HepG2 (cell line): ENCODE results near the gene FBXW2. TPM values are rescaled to one million over a fixed set of nuclear protein-coding genes. Genes with fewer than 3 reads are reported as not detected.

ENCODE experiments used
- CENPX ChIP-seq: sonication (generic); formaldehyde crosslinking; IDR thresholded peaks from 2 replicates; pipeline ENCODE4 v1.9.0; 2021; ENCODE audit warnings: mild to moderate bottlenecking, missing genetic modification reagents, moderate library complexity
- GATAD2A ChIP-seq: IDR thresholded peaks from 2 replicates; pipeline ENCODE4 v1.6.1; 2016
- IRF2 ChIP-seq: IDR thresholded peaks from 2 replicates; pipeline ENCODE4 v1.6.1; 2018; ENCODE audit warnings: missing genetic modification reagents, missing compliant biosample characterization
- KAT2B ChIP-seq: fragments of 150-350 bp; IDR thresholded peaks from 2 replicates; pipeline ENCODE4 v1.6.1; 2014; ENCODE audit warnings: low read depth, low read length, borderline replicate concordance
- MXD4 ChIP-seq: IDR thresholded peaks from 2 replicates; pipeline ENCODE4 v1.6.1; 2016; ENCODE audit warnings: mild to moderate bottlenecking, missing biosample characterization, missing genetic modification reagents
- RARA ChIP-seq: IDR thresholded peaks from 2 replicates; pipeline ENCODE4 v1.6.1; 2016; ENCODE audit warnings: missing genetic modification reagents, missing compliant biosample characterization
- ZFP36 ChIP-seq: fragments of 150-350 bp; IDR thresholded peaks from 2 replicates; pipeline ENCODE4 v1.6.1; 2018; ENCODE audit warnings: borderline replicate concordance, low read length, low read depth; ENCODE audit not compliant: partially characterized antibody
- ZNF235 ChIP-seq: sonication (generic); formaldehyde crosslinking; IDR thresholded peaks from 2 replicates; pipeline ENCODE4 v1.8.1; 2023; ENCODE audit warnings: mild to moderate bottlenecking, missing genetic modification reagents, borderline replicate concordance
- ZNF550 ChIP-seq: sonication (generic); formaldehyde crosslinking; IDR thresholded peaks from 2 replicates; pipeline ENCODE4 v1.4.0; 2020; ENCODE audit warnings: mild to moderate bottlenecking, missing genetic modification reagents, borderline replicate concordance
- polyA plus RNA-seq, 8 experiments: library from polyadenylated mRNA; depleted of rRNA in 3 of 8; stranded (reverse) in 7 of 8; unstranded in 1 of 8; fragments of >200 nt; fragmentation: Illumina TruSeq in 4 of 8; extraction: Trizol in 4 of 8; gene quantifications; 2 replicates each; pipeline versions ENCODE4 v1.2.1 to v1.2.3, GENCODE V29; 2011 to 2016; ENCODE audit warnings: low read depth in 4 of 8, missing spikeins in 1 of 8, mixed read lengths in 1 of 8; ENCODE audit not compliant: insufficient read depth in 1 of 8
- total RNA-seq, 5 experiments: library from RNA; depleted of rRNA; stranded (reverse); fragments of >200 nt; fragmentation: Illumina TruSeq; extraction: Trizol; gene quantifications; 2 replicates each; pipeline ENCODE4 v1.2.3, GENCODE V29; 2016; ENCODE audit warnings: low read depth in 1 of 5
- TF ChIP-seq, protein P1 (sequence below): sonication (generic); formaldehyde crosslinking; IDR thresholded peaks from 2 replicates; pipeline ENCODE4 v1.4.0; 2020; ENCODE audit warnings: missing genetic modification reagents, borderline replicate concordance
- TF ChIP-seq, protein P2 (sequence below): sonication (generic); formaldehyde crosslinking; IDR thresholded peaks from one replicate; pipeline ENCODE4 v1.5.1; 2020; ENCODE audit warnings: mild to moderate bottlenecking, missing genetic modification reagents; ENCODE audit errors: not compliant biosample characterization
- TF ChIP-seq, protein P3 (sequence below): sonication (generic); formaldehyde crosslinking; IDR thresholded peaks from 2 replicates; pipeline ENCODE4 v1.4.0; 2020; ENCODE audit warnings: mild to moderate bottlenecking, missing genetic modification reagents

The FBXW2 gene
- total and polyA plus RNA-seq, 2 of the 13 experiments (the other 11 are each of a cell fraction or from before 2014, with no cell fraction given) = 35.4 to 43.1 TPM

DNA sequence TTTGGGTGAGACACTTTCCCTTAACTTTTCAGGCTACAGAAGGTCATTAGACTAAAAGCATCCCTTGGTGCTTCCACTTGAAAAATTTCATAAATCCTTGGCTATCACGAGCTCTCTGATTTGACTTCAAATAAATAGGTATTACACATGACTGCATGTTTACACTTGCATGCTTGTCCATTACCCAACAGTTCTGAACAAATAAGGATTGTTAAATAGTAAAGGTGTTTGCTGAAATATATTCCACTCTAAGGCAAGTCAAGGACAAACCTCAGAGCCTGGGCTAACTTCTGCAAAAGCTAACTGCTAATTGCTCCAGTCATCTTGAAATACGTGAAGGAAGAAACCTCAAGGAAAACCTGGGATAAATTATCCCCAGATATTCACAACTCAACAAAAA is 14.5 kb downstream of the FBXW2 start (continued):
- TF ChIP-seq, protein P1, sequence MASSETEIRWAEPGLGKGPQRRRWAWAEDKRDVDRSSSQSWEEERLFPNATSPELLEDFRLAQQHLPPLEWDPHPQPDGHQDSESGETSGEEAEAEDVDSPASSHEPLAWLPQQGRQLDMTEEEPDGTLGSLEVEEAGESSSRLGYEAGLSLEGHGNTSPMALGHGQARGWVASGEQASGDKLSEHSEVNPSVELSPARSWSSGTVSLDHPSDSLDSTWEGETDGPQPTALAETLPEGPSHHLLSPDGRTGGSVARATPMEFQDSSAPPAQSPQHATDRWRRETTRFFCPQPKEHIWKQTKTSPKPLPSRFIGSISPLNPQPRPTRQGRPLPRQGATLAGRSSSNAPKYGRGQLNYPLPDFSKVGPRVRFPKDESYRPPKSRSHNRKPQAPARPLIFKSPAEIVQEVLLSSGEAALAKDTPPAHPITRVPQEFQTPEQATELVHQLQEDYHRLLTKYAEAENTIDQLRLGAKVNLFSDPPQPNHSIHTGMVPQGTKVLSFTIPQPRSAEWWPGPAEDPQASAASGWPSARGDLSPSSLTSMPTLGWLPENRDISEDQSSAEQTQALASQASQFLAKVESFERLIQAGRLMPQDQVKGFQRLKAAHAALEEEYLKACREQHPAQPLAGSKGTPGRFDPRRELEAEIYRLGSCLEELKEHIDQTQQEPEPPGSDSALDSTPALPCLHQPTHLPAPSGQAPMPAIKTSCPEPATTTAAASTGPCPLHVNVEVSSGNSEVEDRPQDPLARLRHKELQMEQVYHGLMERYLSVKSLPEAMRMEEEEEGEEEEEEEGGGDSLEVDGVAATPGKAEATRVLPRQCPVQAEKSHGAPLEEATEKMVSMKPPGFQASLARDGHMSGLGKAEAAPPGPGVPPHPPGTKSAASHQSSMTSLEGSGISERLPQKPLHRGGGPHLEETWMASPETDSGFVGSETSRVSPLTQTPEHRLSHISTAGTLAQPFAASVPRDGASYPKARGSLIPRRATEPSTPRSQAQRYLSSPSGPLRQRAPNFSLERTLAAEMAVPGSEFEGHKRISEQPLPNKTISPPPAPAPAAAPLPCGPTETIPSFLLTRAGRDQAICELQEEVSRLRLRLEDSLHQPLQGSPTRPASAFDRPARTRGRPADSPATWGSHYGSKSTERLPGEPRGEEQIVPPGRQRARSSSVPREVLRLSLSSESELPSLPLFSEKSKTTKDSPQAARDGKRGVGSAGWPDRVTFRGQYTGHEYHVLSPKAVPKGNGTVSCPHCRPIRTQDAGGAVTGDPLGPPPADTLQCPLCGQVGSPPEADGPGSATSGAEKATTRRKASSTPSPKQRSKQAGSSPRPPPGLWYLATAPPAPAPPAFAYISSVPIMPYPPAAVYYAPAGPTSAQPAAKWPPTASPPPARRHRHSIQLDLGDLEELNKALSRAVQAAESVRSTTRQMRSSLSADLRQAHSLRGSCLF (CRISPR knock-in tag) = no peak
- TF ChIP-seq GATAD2A = peak; percentile 99
- TF ChIP-seq ZFP36 = no peak
- TF ChIP-seq, protein P2, sequence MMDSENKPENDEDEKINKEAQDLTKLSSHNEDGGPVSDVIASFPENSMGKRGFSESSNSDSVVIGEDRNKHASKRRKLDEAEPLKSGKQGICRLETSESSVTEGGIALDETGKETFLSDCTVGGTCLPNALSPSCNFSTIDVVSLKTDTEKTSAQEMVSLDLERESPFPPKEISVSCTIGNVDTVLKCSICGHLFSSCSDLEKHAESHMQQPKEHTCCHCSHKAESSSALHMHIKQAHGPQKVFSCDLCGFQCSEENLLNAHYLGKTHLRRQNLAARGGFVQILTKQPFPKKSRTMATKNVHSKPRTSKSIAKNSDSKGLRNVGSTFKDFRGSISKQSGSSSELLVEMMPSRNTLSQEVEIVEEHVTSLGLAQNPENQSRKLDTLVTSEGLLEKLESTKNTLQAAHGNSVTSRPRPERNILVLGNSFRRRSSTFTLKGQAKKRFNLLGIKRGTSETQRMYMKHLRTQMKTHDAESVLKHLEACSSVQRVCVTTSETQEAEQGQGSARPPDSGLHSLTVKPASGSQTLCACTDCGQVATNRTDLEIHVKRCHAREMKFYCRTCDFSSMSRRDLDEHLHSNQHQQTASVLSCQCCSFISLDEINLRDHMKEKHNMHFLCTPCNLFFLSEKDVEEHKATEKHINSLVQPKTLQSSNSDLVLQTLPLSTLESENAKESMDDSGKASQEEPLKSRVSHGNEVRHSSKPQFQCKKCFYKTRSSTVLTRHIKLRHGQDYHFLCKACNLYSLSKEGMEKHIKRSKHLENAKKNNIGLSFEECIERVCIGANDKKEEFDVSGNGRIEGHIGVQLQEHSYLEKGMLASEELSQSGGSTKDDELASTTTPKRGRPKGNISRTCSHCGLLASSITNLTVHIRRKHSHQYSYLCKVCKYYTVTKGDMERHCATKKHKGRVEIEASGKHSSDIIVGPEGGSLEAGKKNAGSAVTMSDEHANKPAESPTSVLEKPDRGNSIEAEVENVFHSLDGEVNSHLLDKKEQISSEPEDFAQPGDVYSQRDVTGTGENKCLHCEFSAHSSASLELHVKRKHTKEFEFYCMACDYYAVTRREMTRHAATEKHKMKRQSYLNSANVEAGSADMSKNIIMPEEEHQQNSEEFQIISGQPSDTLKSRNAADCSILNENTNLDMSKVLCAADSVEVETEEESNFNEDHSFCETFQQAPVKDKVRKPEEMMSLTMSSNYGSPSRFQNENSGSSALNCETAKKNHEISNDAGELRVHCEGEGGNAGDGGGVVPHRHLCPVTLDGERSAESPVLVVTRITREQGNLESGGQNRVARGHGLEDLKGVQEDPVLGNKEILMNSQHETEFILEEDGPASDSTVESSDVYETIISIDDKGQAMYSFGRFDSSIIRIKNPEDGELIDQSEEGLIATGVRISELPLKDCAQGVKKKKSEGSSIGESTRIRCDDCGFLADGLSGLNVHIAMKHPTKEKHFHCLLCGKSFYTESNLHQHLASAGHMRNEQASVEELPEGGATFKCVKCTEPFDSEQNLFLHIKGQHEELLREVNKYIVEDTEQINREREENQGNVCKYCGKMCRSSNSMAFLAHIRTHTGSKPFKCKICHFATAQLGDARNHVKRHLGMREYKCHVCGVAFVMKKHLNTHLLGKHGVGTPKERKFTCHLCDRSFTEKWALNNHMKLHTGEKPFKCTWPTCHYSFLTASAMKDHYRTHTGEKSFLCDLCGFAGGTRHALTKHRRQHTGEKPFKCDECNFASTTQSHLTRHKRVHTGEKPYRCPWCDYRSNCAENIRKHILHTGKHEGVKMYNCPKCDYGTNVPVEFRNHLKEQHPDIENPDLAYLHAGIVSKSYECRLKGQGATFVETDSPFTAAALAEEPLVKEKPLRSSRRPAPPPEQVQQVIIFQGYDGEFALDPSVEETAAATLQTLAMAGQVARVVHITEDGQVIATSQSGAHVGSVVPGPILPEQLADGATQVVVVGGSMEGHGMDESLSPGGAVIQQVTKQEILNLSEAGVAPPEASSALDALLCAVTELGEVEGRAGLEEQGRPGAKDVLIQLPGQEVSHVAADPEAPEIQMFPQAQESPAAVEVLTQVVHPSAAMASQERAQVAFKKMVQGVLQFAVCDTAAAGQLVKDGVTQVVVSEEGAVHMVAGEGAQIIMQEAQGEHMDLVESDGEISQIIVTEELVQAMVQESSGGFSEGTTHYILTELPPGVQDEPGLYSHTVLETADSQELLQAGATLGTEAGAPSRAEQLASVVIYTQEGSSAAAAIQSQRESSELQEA (CRISPR knock-in tag) = no peak
- no peak for TF ChIP-seq CENPX (CRISPR knock-in tag)
- peak; percentile 53; the same call in 1 of the 2 replicates for TF ChIP-seq IRF2 (CRISPR knock-in tag)
- TF ChIP-seq KAT2B = no peak
- TF ChIP-seq ZNF550 (CRISPR knock-in tag) = no peak
- peak; percentile 84 for TF ChIP-seq RARA
- no peak for TF ChIP-seq MXD4 (CRISPR knock-in tag)
- TF ChIP-seq, protein P3, sequence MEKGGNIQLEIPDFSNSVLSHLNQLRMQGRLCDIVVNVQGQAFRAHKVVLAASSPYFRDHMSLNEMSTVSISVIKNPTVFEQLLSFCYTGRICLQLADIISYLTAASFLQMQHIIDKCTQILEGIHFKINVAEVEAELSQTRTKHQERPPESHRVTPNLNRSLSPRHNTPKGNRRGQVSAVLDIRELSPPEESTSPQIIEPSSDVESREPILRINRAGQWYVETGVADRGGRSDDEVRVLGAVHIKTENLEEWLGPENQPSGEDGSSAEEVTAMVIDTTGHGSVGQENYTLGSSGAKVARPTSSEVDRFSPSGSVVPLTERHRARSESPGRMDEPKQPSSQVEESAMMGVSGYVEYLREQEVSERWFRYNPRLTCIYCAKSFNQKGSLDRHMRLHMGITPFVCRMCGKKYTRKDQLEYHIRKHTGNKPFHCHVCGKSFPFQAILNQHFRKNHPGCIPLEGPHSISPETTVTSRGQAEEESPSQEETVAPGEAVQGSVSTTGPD (CRISPR knock-in tag) = no peak
- TF ChIP-seq ZNF235 (CRISPR knock-in tag) = no peak
